A549 (cell line): ENCODE measurements around the gene ZBTB37. TPM values are rescaled to one million over a fixed set of nuclear protein-coding genes. Genes with fewer than 3 reads are reported as not detected.

Experiments
- ATAC-seq, 2 experiments: fragments of 200-7000 bp in 1 of 2; fragments of >200 bp in 1 of 2; cut with Nextera tagmentation in 1 of 2; cut with Tn5 transposase in 1 of 2; 3 replicates each; pipeline versions ENCODE4 v1.8.0 to v1.9.1; 2018 to 2020; ENCODE audit warnings: mild to moderate bottlenecking in 1 of 2, moderate library complexity in 1 of 2
- CTCF ChIA-PET: fragments of 300-600 bp; sonication (Branson Sonifier 250); formaldehyde crosslinking; extraction: SDS; loops from one replicate; lab custom pipeline; 2021; ENCODE audit warnings: antibody characterized with exemption, inconsistent platforms; lab: Yijun Ruan, JAX
- POLR2A ChIA-PET: fragments of 350-600 bp; formaldehyde crosslinking; extraction: SDS; loops from one replicate; lab custom pipeline; 2021; ENCODE audit warnings: antibody characterized with exemption, inconsistent platforms; lab: Yijun Ruan, JAX
- DNase-seq, 2 experiments: peaks; one replicate each; pipeline versions ENCODE4 v3.0.0 to v3.0.0-alpha.2; 2011 to 2016; ENCODE audit warnings: low read depth in 1 of 2, low spot score in 1 of 2
- FAIRE-seq: peaks from 2 replicates; lab custom pipeline; 2011; peaks lifted over from hg19 to GRCh38; lab: Jason Lieb, UNC
- H3K27ac ChIP-seq, 2 experiments: fragments of >200 bp; sonication (Bioruptor Twin); formaldehyde crosslinking; 3 replicates each; pipeline ENCODE4 v1.5.1; 2016 to 2017
- H3K4me1 ChIP-seq: fragments of >200 bp; sonication (Bioruptor Twin); formaldehyde crosslinking; 3 replicates; pipeline ENCODE4 v1.6.1; 2016
- H3K4me2 ChIP-seq: fragments of >200 bp; sonication (Bioruptor Twin); formaldehyde crosslinking; 3 replicates; pipeline ENCODE4 v1.6.1; 2016
- H3K4me3 ChIP-seq: fragments of >200 bp; sonication (Bioruptor Twin); formaldehyde crosslinking; 3 replicates; pipeline ENCODE4 v1.5.1; 2016
- H3K9me3 ChIP-seq: fragments of >200 bp; sonication (Bioruptor Twin); formaldehyde crosslinking; 3 replicates; pipeline ENCODE4 v1.6.1; 2016
- CBX2 ChIP-seq: fragments of 200-600 bp; sonication (generic); IDR thresholded peaks from 2 replicates; pipeline ENCODE4 v1.6.1; 2016; ENCODE audit warnings: low read depth, mild to moderate bottlenecking, borderline replicate concordance
- CBX8 ChIP-seq: fragments of 200-600 bp; sonication (generic); IDR thresholded peaks from 2 replicates; pipeline ENCODE4 v1.6.1; 2016
- CEBPB ChIP-seq, 2 experiments: fragments of >200 bp in 1 of 2; sonication (Bioruptor Twin) in 1 of 2; formaldehyde crosslinking in 1 of 2; IDR thresholded peaks; 2 replicates each; pipeline ENCODE4 v1.6.1; 2012 to 2016
- ESRRA ChIP-seq: fragments of 150-350 bp; IDR thresholded peaks from 2 replicates; pipeline ENCODE4 v1.6.1; 2014; ENCODE audit warnings: mild to moderate bottlenecking, low read length, borderline replicate concordance
- FOSL2 ChIP-seq, 2 experiments: fragments of 450-650 bp in 1 of 2; fragments of >200 bp in 1 of 2; sonication (Bioruptor Twin) in 1 of 2; formaldehyde crosslinking; IDR thresholded peaks; 2 replicates each; pipeline versions ENCODE4 v1.5.0 to v1.6.1; 2016 to 2020; ENCODE audit warnings: mild to moderate bottlenecking in 1 of 2, moderate library complexity in 1 of 2
- HEYL ChIP-seq: fragments of 250-450 bp; sonication (Bioruptor Pico); IDR thresholded peaks from 2 replicates; pipeline ENCODE4 v1.8.0; 2021; ENCODE audit warnings: mild to moderate bottlenecking, moderate library complexity
- JUN ChIP-seq, 2 experiments: fragments of >200 bp; sonication (Bioruptor Twin); formaldehyde crosslinking; IDR thresholded peaks; 2 replicates in 1 of 2; 3 replicates in 1 of 2; pipeline ENCODE4 v1.6.1; 2016 to 2017
- KDM5A ChIP-seq: fragments of 200-600 bp; sonication (generic); IDR thresholded peaks from 2 replicates; pipeline ENCODE4 v1.6.1; 2016; ENCODE audit warnings: antibody characterized with exemption, mild to moderate bottlenecking
- MAFK ChIP-seq: fragments of 450-650 bp; IDR thresholded peaks from 2 replicates; pipeline ENCODE4 v1.6.1; 2014; ENCODE audit not compliant: partially characterized antibody
- MYC ChIP-seq: IDR thresholded peaks from 2 replicates; pipeline ENCODE4 v1.6.1; 2012; ENCODE audit warnings: mild to moderate bottlenecking, inconsistent platforms, low read length, improper control_type of control experiment, borderline replicate concordance
- NPAS2 ChIP-seq: fragments of 250-450 bp; sonication (Bioruptor Pico); IDR thresholded peaks from 2 replicates; pipeline ENCODE4 v1.8.0; 2022; ENCODE audit warnings: mild to moderate bottlenecking, moderate library complexity, borderline replicate concordance
- RNF2 ChIP-seq: fragments of 200-600 bp; sonication (generic); IDR thresholded peaks from 2 replicates; pipeline ENCODE4 v1.6.1; 2016; ENCODE audit warnings: low read depth, mild to moderate bottlenecking, antibody characterized with exemption, moderate library complexity, borderline replicate concordance
- SREBF2 ChIP-seq: fragments of 450-650 bp; IDR thresholded peaks from 2 replicates; pipeline ENCODE4 v1.6.1; 2014; ENCODE audit warnings: mild to moderate bottlenecking, moderate library complexity
- ZSCAN20 ChIP-seq: fragments of 250-450 bp; sonication (Bioruptor Pico); IDR thresholded peaks from 2 replicates; pipeline ENCODE4 v1.8.0; 2022; ENCODE audit warnings: mild to moderate bottlenecking, moderate library complexity
- WGBS: methylation state at CpG from one replicate; pipeline ENCODE4 v1.1.6; 2017; ENCODE audit errors: missing lambda C conversion rate; 5-methylcytosine and 5-hydroxymethylcytosine counted together
- polyA plus RNA-seq, 4 experiments: library from polyadenylated mRNA; depleted of rRNA in 3 of 4; stranded (reverse); fragments of >200 nt; fragmentation: RNase III in 1 of 4; extraction: RNeasy Plus Mini Kit Qiagen cat#74134 plus additional on column Dnase treatment in 1 of 4; gene quantifications; 2 replicates in 3 of 4; 3 replicates in 1 of 4; pipeline ENCODE4 v1.2.3, GENCODE V29; 2011 to 2017
- TF ChIP-seq, protein P1 (sequence below): fragments of >200 bp; sonication (Bioruptor Twin); formaldehyde crosslinking; IDR thresholded peaks from 2 replicates; pipeline ENCODE4 v1.6.1; 2016
- TF ChIP-seq, protein P2 (sequence below): IDR thresholded peaks from 2 replicates; pipeline ENCODE4 v1.6.1; 2012; ENCODE audit warnings: low read depth, borderline replicate concordance
- TF ChIP-seq, protein P3 (sequence below): fragments of 150-350 bp; IDR thresholded peaks from 2 replicates; pipeline ENCODE4 v1.6.1; 2014; ENCODE audit warnings: low read depth, mild to moderate bottlenecking, low read length
- TF ChIP-seq, protein P4 (sequence below): fragments of 250-450 bp; sonication (Bioruptor Pico); IDR thresholded peaks from 2 replicates; pipeline ENCODE4 v1.5.0; 2020; ENCODE audit warnings: low read depth, mild to moderate bottlenecking, moderate library complexity

Gene ZBTB37
- polyA plus RNA-seq, 2 of the 4 experiments (the other 2 are of a cell fraction) = 1.0 to 3.0 TPM

DNA sequence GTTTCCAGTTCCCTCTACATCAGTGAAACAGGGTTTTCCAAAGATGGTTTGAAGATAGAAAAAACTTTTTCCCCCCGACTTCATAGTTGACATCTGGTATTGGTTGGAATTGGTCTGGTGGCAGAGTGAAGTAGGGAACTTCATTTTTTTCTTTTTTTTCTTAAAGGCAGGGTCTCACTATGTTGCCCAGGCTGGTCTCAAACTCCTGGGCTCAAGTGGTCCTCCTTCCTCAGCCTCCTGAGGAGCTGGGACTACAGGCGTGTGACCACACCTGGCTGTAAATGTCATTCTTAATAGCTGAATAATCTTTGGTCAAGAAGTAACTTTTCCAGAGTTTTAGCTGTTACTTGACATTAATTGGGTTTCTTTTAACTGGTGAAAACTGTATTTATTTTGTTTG lies 21.7 kb downstream of the ZBTB37 start:
- Histone ChIP-seq H3K4me1 (no peaks in the 10 kb centered on the region), H3K27ac (no peak overlapping the region), H3K4me3 (no peak overlapping the region), H3K4me2 (no peak overlapping the region), H3K9me3 (no peaks in the 10 kb centered on the region)
- TF ChIP-seq MAFK = no peak
- TF ChIP-seq ESRRA = no peak
- TF ChIP-seq, protein P1, sequence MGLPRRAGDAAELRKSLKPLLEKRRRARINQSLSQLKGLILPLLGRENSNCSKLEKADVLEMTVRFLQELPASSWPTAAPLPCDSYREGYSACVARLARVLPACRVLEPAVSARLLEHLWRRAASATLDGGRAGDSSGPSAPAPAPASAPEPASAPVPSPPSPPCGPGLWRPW = no peak
- no peak for TF ChIP-seq RNF2
- no peak for TF ChIP-seq CBX2
- TF ChIP-seq, protein P2, sequence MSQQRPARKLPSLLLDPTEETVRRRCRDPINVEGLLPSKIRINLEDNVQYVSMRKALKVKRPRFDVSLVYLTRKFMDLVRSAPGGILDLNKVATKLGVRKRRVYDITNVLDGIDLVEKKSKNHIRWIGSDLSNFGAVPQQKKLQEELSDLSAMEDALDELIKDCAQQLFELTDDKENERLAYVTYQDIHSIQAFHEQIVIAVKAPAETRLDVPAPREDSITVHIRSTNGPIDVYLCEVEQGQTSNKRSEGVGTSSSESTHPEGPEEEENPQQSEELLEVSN = no peak
- TF ChIP-seq, protein P3, sequence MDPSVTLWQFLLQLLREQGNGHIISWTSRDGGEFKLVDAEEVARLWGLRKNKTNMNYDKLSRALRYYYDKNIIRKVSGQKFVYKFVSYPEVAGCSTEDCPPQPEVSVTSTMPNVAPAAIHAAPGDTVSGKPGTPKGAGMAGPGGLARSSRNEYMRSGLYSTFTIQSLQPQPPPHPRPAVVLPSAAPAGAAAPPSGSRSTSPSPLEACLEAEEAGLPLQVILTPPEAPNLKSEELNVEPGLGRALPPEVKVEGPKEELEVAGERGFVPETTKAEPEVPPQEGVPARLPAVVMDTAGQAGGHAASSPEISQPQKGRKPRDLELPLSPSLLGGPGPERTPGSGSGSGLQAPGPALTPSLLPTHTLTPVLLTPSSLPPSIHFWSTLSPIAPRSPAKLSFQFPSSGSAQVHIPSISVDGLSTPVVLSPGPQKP = no peak
- TF ChIP-seq HEYL (CRISPR knock-in tag) = no peak
- TF ChIP-seq FOSL2 (IDR thresholded peaks at IDR 0.05) = no peak
- TF ChIP-seq FOSL2 (CRISPR knock-in tag; IDR thresholded peaks at IDR 0.05) = no peak
- no peak for TF ChIP-seq ZSCAN20 (CRISPR knock-in tag)
- TF ChIP-seq JUN (IDR thresholded peaks at IDR 0.05) = no peak
- TF ChIP-seq NPAS2 = no peak
- POLR2A ChIA-PET = interaction anchor here (1.0 kb wide), 1 partner anchor 22 kb away, joined by 5 read pairs; the partner anchor contains the start of gene ZBTB37
- DNase-seq (no peak), FAIRE-seq (no peak), ATAC-seq (no peak)
- CTCF ChIA-PET = interaction anchor here (1.1 kb wide), 1 partner anchor 25 kb away, joined by 6 read pairs; no protein-coding TSS in a partner anchor
- WGBS = 85% methylated on average over 2 of the region's 2 CpGs

DNA sequence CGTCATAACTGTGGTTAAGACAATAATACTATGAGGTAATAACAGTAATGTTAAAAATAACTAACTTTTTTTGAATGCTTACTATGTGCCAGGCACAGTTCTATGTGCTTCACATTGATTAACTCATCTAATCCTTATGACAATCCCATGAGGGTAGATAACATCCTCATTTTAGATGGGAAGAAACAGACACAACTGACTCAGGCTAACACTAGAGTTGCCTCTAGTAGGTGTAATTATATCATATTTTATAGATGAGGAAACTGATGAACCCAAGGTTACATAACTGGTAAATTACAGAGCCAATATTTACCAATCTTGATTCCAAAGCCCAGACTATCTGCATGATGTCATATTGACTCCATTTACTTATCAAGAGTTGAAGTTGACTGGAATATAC lies 25.4 kb downstream of the ZBTB37 start:
- DNase-seq = no peak
- Histone ChIP-seq H3K4me1 (no peaks in the 10 kb centered on the region), H3K27ac (no peak overlapping the region), H3K4me3 (no peak overlapping the region), H3K9me3 (no peaks in the 10 kb centered on the region), H3K4me2 (no peak overlapping the region)
- no peak for FAIRE-seq
- CTCF ChIA-PET = no interaction called here
- 70% methylated on average over 1 of the region's 1 CpG for WGBS
- POLR2A ChIA-PET = no interaction called here
- ATAC-seq = no peak
- TF ChIP-seq, protein P4, sequence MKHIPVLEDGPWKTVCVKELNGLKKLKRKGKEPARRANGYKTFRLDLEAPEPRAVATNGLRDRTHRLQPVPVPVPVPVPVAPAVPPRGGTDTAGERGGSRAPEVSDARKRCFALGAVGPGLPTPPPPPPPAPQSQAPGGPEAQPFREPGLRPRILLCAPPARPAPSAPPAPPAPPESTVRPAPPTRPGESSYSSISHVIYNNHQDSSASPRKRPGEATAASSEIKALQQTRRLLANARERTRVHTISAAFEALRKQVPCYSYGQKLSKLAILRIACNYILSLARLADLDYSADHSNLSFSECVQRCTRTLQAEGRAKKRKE (CRISPR knock-in tag) = no peak
- TF ChIP-seq JUN (IDR thresholded peaks at IDR 0.05) = no peak
- no peak for TF ChIP-seq KDM5A
- no peak for TF ChIP-seq MYC

DNA sequence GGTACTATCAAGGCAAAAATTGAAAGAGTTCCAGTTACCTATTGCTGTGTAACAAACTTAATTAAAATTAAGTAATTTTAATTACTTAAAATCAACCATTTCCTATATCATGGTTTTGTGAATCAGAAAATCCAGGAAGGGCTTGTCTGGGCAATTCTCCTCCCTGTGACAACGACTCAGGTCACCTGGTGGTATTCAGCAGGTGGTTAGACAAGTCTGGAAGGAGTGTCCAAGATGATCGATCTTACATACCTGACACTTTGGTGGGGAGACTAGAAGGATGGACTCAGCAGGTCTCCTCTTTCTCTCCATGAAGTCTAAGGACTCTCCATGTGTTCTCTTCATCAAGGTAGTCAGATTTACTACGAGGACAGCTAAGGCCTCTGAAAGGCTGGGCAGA lies 26.0 kb downstream of the ZBTB37 start:
- ATAC-seq (no peak), DNase-seq (no peak), FAIRE-seq (no peak)
- no peak overlapping the region for H3K27ac ChIP-seq
- TF ChIP-seq, protein P1 = no peak
- TF ChIP-seq CBX8 (no peak), CEBPB (IDR thresholded peaks at IDR 0.05) (no peak), SREBF2 (no peak)
- CTCF ChIA-PET = no interaction called here
- no peaks in the 10 kb centered on the region for H3K4me1 ChIP-seq
- no peak overlapping the region for H3K4me2 ChIP-seq
- POLR2A ChIA-PET = no interaction called here
- H3K4me3 ChIP-seq = no peak overlapping the region
- H3K9me3 ChIP-seq = no peaks in the 10 kb centered on the region
- WGBS = 82% methylated on average over 3 of the region's 3 CpGs
